Left cardiac atrium (tissue), 4 donors: Measurements from ENCODE around the gene TTLL4. TPM values are rescaled to one million over a fixed set of nuclear protein-coding genes. Genes with fewer than 3 reads are reported as not detected.
"Not testable (repeated sequence)": the region's sequence is repeated elsewhere in the genome, so short reads cannot be mapped to it uniquely, and the experiment has no call there.

Experiments
- ATAC-seq, 2 donors: fragments of 200-7000 bp; cut with Tn5 transposase; one replicate each; pipeline ENCODE4 v1.9.1; 2020; ENCODE audit warnings: mild to moderate bottlenecking in 2 of 2, moderate library complexity in 2 of 2
- DNase-seq: peaks from one replicate; pipeline ENCODE4 v3.0.0-alpha.2; 2020
- intact Hi-C, 2 donors: fragments of 100-400 bp; cut with DNase I; formaldehyde crosslinking; loops; one replicate each; pipeline versions ENCODE4 v1.14.1 to v1.15.1; 2022 to 2023
- long read RNA-seq: library from polyadenylated mRNA; unstranded; transcript quantifications from one replicate; pipeline ENCODE4 v2.0.0, GENCODE V29; 2021
- total RNA-seq, 2 donors: library from RNA; stranded (reverse); fragmentation: NEBNext Ultra II Directional; extraction: Animal tissue kit (Norgen Biotek cat#: 25700); gene quantifications; one replicate each; pipeline ENCODE4 v1.2.1, GENCODE V29; 2021
- donor health status: DM: no; HTN: yes; CAD: no.
- donor health status: DM: no; HTN: yes; CAD: no; lungs with severe emphysema.
- donor health status: DM: yes; HTN: yes; CAD: no.
- donor health status: Dilated cardiomyopathy.

TTLL4 gene, protein sequence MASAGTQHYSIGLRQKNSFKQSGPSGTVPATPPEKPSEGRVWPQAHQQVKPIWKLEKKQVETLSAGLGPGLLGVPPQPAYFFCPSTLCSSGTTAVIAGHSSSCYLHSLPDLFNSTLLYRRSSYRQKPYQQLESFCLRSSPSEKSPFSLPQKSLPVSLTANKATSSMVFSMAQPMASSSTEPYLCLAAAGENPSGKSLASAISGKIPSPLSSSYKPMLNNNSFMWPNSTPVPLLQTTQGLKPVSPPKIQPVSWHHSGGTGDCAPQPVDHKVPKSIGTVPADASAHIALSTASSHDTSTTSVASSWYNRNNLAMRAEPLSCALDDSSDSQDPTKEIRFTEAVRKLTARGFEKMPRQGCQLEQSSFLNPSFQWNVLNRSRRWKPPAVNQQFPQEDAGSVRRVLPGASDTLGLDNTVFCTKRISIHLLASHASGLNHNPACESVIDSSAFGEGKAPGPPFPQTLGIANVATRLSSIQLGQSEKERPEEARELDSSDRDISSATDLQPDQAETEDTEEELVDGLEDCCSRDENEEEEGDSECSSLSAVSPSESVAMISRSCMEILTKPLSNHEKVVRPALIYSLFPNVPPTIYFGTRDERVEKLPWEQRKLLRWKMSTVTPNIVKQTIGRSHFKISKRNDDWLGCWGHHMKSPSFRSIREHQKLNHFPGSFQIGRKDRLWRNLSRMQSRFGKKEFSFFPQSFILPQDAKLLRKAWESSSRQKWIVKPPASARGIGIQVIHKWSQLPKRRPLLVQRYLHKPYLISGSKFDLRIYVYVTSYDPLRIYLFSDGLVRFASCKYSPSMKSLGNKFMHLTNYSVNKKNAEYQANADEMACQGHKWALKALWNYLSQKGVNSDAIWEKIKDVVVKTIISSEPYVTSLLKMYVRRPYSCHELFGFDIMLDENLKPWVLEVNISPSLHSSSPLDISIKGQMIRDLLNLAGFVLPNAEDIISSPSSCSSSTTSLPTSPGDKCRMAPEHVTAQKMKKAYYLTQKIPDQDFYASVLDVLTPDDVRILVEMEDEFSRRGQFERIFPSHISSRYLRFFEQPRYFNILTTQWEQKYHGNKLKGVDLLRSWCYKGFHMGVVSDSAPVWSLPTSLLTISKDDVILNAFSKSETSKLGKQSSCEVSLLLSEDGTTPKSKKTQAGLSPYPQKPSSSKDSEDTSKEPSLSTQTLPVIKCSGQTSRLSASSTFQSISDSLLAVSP
- 10 to 100 TPM in 1 of 2 donors, 1 to 10 TPM in 1; 8.0 to 12.3 TPM for total RNA-seq
- long read RNA-seq, full-length matches to known transcripts: 1 of 2 reads
- long read RNA-seq, partial matches to known transcripts: 0 of 2 reads
- long read RNA-seq, other reads (novel, unspliced or antisense): 1 of 2 reads

- intact Hi-C loops: loop anchor here in 1 of 2 donors (5.0 kb wide), 1 partner anchor 136 kb away; no protein-coding TSS in a partner anchor
- ATAC-seq (peak; percentile 98 to 99), DNase-seq (peak; percentile 99)
Measured at GRCh38 chr2:218710687-218711549, at the start of gene TTLL4. TSS of gene TTLL4 (plus strand) at chr2:218710835. CDS start at chr2:218737677, 26,842 bp downstream.

- intact Hi-C loops: no loop called here
- ATAC-seq (no peak), DNase-seq (no peak)
Measured at GRCh38 chr2:218662377-218662776, 48.3 kb upstream of the TTLL4 start.

- no peak for DNase-seq
- no peak for ATAC-seq
- intact Hi-C loops: no loop called here
Measured at GRCh38 chr2:218662827-218663226, 47.8 kb upstream of the TTLL4 start.

- no peak for DNase-seq
- ATAC-seq: no peak
- intact Hi-C loops: no loop called here
Measured at GRCh38 chr2:218663901-218664300, 46.7 kb upstream of the TTLL4 start.

GRCh38 chr2:218664653-218665052 is 46.0 kb upstream of the TTLL4 start:
- ATAC-seq (no peak), DNase-seq (no peak)
- intact Hi-C loops: no loop called here

DNA sequence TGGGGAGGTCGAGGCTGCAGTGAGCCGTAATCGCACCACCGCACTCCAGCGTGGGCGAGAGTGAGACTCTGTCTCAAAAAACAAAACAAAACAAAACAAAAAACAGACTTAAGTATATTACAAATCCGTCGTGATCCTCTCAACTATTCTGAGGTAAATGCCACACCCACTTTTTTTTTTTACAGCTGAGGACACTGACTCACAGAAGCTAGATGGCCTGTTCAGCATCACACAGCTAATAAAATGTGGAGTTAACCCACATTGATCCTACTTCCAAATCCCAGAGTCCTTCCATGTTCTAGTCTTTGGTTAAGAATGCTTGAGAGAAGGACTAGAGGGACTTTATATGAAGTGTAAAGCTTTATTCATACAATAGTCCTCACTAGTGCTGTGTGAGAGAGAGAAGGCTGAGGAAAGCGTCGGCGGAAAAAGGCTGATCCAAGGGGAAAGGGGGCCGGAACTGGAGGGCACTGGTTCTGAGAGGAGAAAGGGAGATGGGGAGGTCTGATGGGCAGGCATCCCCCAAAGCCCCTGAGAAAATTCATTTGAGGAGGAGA is 39.5 kb upstream of the TTLL4 start:
- intact Hi-C loops: no loop called here
- ATAC-seq: no peak
- no peak for DNase-seq

- peak; percentile 98 for ATAC-seq
- DNase-seq: peak; percentile 91
- intact Hi-C loops: no loop called here
Measured at GRCh38 chr2:218671654-218672566, 38.7 kb upstream of the TTLL4 start, which contains the start of the genes RNF25 and STK36. TSS of gene RNF25 (minus strand) at chr2:218672002. CDS start at chr2:218671970, 32 bp downstream. TSS of gene STK36 (plus strand) at chr2:218672086. CDS start at chr2:218672830, 744 bp downstream.

DNA sequence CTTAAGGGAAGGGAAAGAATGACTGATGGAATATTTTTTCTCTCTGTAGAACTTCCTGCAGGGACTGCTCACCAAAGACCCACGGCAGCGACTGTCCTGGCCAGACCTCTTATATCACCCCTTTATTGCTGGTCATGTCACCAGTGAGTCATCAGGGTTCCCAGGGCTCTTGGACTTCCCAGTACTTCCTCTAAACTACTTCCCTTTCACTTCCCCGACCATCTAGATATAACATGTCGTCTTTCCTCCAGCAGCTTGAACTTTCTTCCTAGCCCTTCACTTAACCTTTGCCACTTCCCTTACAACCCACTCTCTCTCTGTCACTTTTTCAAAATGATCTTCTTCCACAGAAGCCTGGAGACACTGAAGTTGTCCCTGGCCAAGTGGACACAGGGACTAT is 31.5 kb upstream of the TTLL4 start:
- ATAC-seq (peak in 1 of 2 donors; percentile 52), DNase-seq (no peak)
- intact Hi-C loops: no loop called here

DNA sequence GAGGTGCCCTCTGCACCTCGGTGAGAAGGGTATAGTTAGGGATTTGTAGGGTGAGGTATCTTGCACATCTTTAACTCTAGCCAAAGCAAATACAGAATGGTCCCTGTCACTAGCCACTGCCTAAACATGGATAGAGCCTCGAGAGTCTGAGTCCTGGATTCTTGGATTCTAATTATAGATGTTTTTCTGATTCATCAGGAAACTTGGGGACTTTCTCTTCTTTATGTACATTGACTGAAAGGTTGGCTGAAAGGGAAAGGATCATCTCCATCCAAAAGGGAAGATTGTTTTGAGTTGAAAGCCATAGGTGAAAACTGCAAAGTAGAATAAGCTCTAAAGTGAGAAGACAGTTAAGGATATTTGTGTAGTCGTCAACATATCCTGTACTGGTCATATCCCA is 30.6 kb upstream of the TTLL4 start:
- DNase-seq: no peak
- ATAC-seq: no peak
- intact Hi-C loops: no loop called here

DNA sequence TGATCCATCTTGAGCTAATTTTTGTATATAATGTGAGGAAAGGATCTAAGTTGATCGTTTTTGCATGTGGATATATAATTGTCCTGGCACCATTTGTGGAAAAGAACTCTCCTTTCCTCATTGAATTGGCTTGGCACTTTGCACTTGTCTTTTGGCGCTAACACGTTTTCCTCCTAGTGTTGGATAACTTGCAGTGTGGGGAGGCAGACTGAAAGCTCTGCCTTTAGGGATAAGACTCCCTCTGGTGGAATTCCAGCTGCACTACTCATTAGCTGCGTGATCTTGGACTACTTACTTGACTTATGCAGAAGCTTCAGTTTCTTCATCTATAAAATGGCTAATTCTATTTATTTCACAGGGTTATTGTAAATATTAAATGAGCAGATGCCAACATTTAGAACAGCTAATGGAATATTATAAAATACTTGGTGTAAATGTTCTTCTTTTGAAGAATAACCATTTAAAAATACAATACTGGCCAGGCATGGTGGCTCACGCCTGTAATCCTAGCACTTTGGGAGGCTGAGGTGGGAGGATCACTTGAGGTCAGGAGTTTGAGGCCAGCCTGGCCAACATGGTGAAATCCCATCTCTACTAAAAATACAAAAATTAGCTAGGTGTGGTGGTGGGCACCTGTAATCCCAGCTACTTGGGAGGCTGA is 23.1 kb upstream of the TTLL4 start:
- ATAC-seq (peak; percentile 88 to 93), DNase-seq (peak; percentile 40)
- intact Hi-C loops: not testable (repeated sequence)

DNA sequence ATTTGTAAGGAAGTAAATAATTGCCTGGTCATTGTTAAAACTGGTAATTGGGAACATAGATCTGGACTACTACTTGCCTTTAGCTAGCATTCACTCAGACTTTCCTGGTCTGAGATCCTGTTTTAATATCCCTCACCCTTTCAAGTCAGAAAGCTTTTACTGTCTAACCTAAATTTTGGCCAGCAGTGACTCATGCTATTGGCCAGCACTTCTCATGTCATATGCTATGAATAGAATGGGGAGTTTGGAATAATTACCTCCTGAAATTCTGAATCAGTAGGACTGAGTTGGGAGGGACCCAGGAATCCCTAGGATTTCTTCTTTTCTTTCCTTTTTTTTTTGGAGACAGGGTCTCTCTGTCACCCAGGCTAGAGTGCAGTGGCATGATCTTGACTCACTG is 19.4 kb upstream of the TTLL4 start:
- DNase-seq (no peak), ATAC-seq (peak in 1 of 2 donors; percentile 36)
- intact Hi-C loops: no loop called here

DNA sequence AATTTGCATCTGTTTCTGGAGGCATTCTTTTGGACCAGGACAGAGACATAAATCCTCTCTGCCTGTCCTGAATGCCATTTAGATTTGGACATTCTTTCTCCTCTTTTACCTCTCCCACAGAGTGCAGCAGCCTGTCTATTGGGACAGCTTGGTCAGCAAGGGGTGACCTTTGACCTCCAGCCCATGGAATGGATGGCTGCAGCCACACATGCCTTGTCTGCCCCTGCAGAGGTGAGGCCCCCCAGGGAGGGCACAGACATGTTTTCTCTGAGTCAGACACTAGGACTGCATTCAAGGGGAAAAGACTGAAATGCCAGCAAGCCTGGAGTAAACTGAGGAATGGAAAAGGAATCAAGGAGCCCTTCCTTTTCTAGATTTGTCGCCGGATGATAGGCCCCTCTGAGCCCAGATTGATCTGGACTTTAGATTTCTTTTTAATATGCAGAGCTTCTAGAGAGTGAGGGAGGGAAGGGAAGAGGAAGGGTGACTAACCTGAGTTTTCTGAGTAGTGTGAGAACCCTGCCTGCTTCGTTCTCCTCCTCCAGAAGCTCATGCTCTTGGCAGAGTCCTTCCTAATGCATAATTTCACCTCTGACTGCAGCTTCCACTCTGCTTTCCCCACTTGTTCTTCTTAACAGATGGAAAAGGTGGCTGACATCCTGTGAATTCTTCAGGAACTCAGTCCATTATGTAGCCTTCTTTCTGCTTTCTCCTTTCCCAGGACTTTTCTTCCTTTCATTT is 16.1 kb upstream of the TTLL4 start:
- intact Hi-C loops: no loop called here
- no peak for ATAC-seq
- no peak for DNase-seq

- ATAC-seq: peak in 1 of 2 donors; percentile 93
- no peak for DNase-seq
- intact Hi-C loops: no loop called here
Measured at GRCh38 chr2:218698885-218699284, 11.8 kb upstream of the TTLL4 start.

DNA sequence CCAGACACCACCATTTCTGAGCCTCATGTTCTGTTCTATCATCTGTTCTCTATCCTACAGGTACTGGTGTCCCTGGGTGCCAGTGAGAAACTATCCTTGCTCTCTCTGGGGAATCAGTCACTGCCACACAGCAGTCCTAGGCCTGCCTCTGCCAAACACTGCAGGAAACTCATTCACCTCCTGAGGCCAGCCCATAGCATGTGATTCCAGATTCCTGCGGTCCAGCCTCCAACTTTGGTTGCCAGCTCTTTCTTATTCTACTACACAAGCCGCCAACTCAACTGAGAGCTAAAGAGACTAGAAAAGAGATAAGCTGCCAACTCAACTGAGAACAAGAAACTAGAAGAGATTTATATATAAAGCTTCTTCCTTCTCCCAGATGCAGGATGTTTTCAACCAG is 8.8 kb upstream of the TTLL4 start:
- ATAC-seq: no peak
- intact Hi-C loops: no loop called here
- DNase-seq: no peak

GRCh38 chr2:218703341-218703740 is 7.3 kb upstream of the TTLL4 start:
- intact Hi-C loops: no loop called here
- no peak for ATAC-seq
- DNase-seq: no peak

DNA sequence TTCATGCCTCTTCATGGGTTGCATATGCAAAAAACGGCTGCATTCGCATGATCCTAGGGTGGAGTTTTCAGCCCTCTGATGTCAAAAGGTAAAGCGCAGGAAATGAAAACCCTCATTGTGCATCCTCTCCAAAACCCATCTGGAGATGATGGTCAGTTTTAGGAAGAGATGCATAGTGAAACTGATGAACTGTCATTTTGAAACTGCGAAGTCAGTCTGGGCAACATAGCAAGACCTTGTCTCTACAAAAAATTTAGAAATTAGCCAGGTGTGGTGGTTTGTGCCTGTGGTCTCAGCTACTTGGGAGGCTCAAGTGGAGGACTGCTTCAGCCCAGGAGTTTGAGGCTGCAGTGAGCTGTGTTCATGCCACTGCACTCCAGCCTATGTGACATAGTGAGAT is 2.5 kb upstream of the TTLL4 start:
- DNase-seq: no peak
- intact Hi-C loops: no loop called here
- ATAC-seq: no peak
